Thymus (tissue), 11 donors: ENCODE results near the gene CACNA1B. TPM values are rescaled to one million over a fixed set of nuclear protein-coding genes. Genes with fewer than 3 reads are reported as not detected.

Experiments used
- DNase-seq, 9 donors: peaks; one replicate each; pipeline ENCODE4 v3.0.0-alpha.2; 2013; ENCODE audit warnings: low spot score in 9 of 9, low read depth in 6 of 9, missing footprints in 1 of 9
- H3K27ac ChIP-seq, 2 donors: one replicate each; pipeline ENCODE4 v1.5.1; 2013; ENCODE audit warnings: control low read depth in 1 of 2, low read depth in 1 of 2, low read length in 1 of 2, mild to moderate bottlenecking in 1 of 2, moderate library complexity in 1 of 2
- H3K27me3 ChIP-seq, 2 donors: one replicate each; pipeline ENCODE4 v1.5.1; 2013; ENCODE audit warnings: low read length in 1 of 2; ENCODE audit not compliant: control insufficient read depth in 2 of 2, insufficient read depth in 1 of 2
- H3K36me3 ChIP-seq, 2 donors: one replicate each; pipeline ENCODE4 v1.5.1; 2013; ENCODE audit warnings: low read length in 1 of 2, mild to moderate bottlenecking in 1 of 2, moderate library complexity in 1 of 2; ENCODE audit not compliant: control insufficient read depth in 2 of 2, insufficient read depth in 2 of 2
- H3K4me1 ChIP-seq, 2 donors: one replicate each; pipeline ENCODE4 v1.5.1; 2013; ENCODE audit warnings: low read length in 2 of 2; ENCODE audit not compliant: control insufficient read depth in 2 of 2, insufficient read depth in 2 of 2
- H3K4me3 ChIP-seq, 2 donors: one replicate each; pipeline ENCODE4 v1.5.1; 2013; ENCODE audit warnings: low read length in 2 of 2, control low read depth in 1 of 2, mild to moderate bottlenecking in 1 of 2
- H3K9me3 ChIP-seq, 2 donors: one replicate each; pipeline ENCODE4 v1.5.1; 2013; ENCODE audit warnings: low read length in 1 of 2, mild to moderate bottlenecking in 1 of 2; ENCODE audit not compliant: control insufficient read depth in 2 of 2, insufficient read depth in 1 of 2
- WGBS: extraction: QIAGEN DNeasy Blood & Tissue Kit; methylation state at CpG from one replicate; pipeline ENCODE4 v1.1.7; 2013; 5-methylcytosine and 5-hydroxymethylcytosine counted together
- polyA plus RNA-seq: library from polyadenylated mRNA; stranded (reverse); fragments of 200-250 nt; gene quantifications from one replicate; pipeline ENCODE4 v1.2.3, GENCODE V29; 2013
- total RNA-seq: library from RNA; stranded (reverse); fragments of 120-200 nt; gene quantifications from one replicate; pipeline ENCODE4 v1.2.4, GENCODE V29; 2013
- donor health status: healthy.

CACNA1B gene
- total and polyA plus RNA-seq, 2 donors: 0.11 to 1.1 TPM

DNA sequence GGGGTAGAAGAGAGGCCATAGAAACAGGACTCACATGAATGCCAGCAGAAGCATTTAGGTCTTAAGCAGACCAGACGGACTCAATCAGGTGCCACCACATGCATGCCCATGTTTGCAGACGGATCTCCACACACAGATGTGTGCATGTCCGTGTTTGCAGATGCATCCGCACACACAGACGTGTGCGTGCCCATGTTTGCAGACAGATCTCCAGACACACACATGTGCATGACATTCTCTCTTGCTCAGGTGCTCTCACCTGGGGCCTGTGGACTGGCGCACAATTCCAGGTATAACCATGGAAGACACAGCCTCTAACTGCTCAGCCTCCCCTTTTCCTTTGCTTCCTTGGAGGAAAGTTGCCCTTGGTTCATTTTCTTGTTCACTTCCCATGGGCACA is 148.3 kb downstream of the CACNA1B start:
- Histone ChIP-seq H3K27ac (no peak overlapping the region), H3K4me1 (no peaks in the 10 kb centered on the region), H3K36me3 (no peaks in the 10 kb centered on the region), H3K4me3 (no peak overlapping the region), H3K27me3 (peaks cover 38 to 50% of the 10 kb centered on the region in 2 donors), H3K9me3 (no peaks in the 10 kb centered on the region)
- no peak for DNase-seq
- WGBS: 89% methylated on average over 7 of the region's 7 CpGs

DNA sequence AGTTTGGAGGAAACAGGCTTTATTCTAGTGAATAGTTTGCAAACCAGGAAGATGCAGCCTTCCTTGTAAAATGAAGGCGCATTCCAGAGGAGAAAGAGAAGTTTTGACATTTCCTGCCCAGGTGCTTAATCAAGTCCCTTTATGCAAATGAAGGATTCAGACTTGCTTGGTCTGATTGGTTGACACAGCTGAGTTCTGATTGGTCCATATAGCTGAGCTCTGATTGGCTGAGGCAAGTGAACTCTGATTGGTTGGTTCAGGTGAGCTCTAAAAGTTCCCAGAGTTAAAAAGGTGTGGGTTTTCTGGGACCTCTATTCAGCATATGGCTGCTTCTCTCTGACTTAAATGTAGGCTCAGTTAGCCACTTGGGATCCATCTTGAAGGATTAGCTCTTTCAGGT is 151.0 kb downstream of the CACNA1B start:
- Histone ChIP-seq H3K27ac (no peak overlapping the region), H3K27me3 (peaks cover 17 to 26% of the 10 kb centered on the region in 2 donors), H3K4me1 (no peaks in the 10 kb centered on the region), H3K36me3 (no peaks in the 10 kb centered on the region), H3K9me3 (no peaks in the 10 kb centered on the region), H3K4me3 (no peak overlapping the region)
- WGBS: 98% methylated on average over 1 of the region's 1 CpG
- no peak for DNase-seq

DNA sequence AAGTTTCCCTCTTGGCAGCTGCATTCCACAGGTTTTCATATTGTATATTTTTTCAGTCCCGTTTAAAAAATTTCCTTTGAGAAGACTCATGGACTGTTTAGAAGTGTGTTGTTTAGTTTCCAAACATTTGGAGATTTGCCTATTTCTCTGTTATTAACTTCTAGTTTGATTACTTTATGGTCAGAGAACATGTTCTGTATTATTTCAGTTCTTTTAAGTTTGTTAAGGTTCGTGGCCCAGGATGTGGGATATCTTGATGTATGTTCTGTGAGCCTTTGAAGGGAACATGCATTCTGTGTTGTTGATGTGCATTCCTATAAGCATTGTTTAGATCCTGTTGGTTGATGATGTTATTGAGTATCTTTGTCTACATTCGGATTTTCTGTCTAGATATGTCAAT is 153.6 kb downstream of the CACNA1B start:
- H3K36me3 ChIP-seq: no peaks in the 10 kb centered on the region
- H3K27me3 ChIP-seq: peaks cover 0 to under 1% of the 10 kb centered on the region in 2 donors
- no peak overlapping the region for H3K4me3 ChIP-seq
- no peaks in the 10 kb centered on the region for H3K9me3 ChIP-seq
- no peak overlapping the region for H3K27ac ChIP-seq
- DNase-seq: no peak
- H3K4me1 ChIP-seq: no peaks in the 10 kb centered on the region
- WGBS: 86% methylated on average over 3 of the region's 3 CpGs

DNA sequence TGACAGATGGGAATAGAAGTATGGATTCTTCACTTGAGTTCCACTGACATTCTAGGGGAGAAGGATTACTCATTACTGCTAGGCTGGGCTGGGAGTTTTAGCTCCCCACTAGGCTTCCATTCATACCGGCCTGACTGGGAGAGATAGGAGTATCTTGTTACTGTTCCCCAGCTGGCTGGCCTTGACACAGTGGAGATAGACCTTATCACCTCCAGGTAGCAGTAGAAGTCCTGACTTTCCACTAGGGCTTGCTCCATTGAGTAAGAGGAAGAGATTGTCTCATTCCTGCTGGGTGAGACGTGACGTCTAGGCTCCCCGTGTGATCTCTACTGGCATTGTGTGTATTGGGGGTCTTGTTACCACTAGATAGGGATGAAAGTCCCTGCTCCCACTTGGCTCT is 156.4 kb downstream of the CACNA1B start:
- Histone ChIP-seq H3K27ac (no peak overlapping the region), H3K4me1 (no peaks in the 10 kb centered on the region), H3K4me3 (no peak overlapping the region), H3K27me3 (peaks cover 0 to 2% of the 10 kb centered on the region in 2 donors), H3K9me3 (no peaks in the 10 kb centered on the region), H3K36me3 (no peaks in the 10 kb centered on the region)
- WGBS: 93% methylated on average over 4 of the region's 4 CpGs
- DNase-seq: no peak

DNA sequence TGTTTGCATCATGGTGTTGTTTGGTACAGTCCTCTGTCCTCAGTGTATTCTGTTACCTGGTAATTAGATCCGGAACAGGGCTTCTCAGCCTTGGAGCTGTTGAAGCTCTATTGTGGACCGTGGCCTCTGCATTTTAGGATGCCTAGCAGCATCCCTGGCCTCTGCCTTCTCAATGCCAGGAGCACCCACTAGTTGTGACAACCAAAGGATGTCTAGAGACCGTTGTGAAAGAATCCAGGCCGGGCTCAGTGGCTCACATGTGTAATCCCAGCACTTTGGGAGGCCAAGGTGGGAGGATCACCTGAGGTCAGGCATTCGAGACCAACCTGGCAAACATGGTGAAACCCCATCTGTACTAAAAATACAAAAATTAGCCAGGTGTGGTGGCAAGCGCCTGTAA is 159.6 kb downstream of the CACNA1B start:
- 89% methylated on average over 6 of the region's 6 CpGs for WGBS
- no peaks in the 10 kb centered on the region for H3K36me3 ChIP-seq
- no peaks in the 10 kb centered on the region for H3K9me3 ChIP-seq
- H3K27ac ChIP-seq: no peak overlapping the region
- no peak for DNase-seq
- H3K4me1 ChIP-seq: no peaks in the 10 kb centered on the region
- no peak overlapping the region for H3K4me3 ChIP-seq
- H3K27me3 ChIP-seq: peaks cover 0 to 2% of the 10 kb centered on the region in 2 donors

DNA sequence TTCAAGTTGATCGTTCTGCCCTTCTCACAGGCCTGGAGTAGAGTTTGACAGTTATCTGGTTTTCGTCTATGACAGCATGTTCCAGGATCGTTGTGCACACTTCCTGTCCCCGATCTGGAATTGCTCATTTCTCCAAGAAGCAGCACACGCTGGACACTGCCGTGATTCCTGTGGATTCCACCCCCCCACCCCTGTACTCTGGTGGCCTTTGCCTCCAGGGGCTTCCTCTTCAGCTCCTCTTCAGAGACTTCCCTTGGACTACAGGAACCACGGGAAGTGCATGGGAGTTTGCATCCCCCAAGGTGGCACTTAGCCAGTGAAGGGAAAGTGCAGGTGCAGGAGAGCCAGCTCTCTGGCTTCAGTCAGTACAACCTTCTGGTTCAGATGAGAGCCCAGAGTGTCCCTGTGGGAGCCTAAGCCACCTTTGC is 160.7 kb downstream of the CACNA1B start:
- Histone ChIP-seq H3K27me3 (peaks cover 0 to 2% of the 10 kb centered on the region in 2 donors), H3K36me3 (no peaks in the 10 kb centered on the region), H3K4me3 (no peak overlapping the region), H3K27ac (no peak overlapping the region), H3K4me1 (no peaks in the 10 kb centered on the region), H3K9me3 (no peaks in the 10 kb centered on the region)
- DNase-seq: no peak
- 69% methylated on average over 7 of the region's 7 CpGs for WGBS

DNA sequence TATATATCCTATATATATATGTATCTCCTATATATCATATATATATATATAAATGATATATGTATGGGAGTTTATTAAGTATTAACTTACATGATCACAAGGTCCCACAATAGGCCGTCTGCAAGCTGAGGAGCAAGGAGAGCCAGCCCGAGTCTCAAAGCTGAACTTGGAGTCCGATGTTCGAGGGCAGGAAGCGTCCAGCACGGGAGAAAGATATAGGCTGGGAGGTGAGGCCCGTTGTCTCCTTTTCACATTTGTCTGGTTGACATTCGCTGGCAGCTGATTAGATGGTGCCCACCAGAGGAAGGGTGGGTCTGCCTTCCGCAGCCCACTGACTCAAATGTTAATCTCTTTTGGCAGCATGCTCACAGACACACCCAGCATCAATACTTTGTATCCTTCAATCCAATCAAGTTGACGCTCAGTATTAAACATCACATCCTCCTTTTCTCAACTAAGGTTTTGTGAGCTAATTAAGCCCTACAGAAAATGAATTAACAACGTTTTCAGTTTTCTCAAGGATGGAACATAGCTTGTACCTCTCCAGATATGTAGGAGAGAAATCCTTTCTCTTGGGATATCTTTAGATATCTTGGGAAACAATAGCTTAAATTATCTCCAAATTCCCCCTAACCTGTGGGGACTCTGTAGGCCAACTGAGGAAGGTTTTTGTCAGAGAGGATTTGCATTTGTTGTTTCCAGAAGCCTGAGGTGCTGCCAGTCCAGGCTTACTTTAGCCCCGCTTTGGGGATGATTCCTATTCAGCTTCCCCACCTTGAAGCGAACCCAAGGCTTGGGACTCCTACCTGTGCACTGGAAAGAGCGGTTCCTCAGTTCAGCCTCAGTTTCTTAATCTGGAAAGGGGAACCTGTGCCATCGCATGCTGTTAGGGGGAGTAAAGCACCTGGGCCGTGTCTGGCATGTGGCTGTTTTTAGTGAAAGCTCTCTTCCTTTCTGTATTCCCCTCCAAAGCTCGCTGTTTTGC is 163.2 kb downstream of the CACNA1B start:
- DNase-seq: no peak
- Histone ChIP-seq H3K27me3 (peaks cover 0 to 2% of the 10 kb centered on the region in 2 donors), H3K9me3 (no peaks in the 10 kb centered on the region), H3K4me3 (no peak overlapping the region), H3K36me3 (no peaks in the 10 kb centered on the region), H3K4me1 (no peaks in the 10 kb centered on the region), H3K27ac (no peak overlapping the region)
- 93% methylated on average over 17 of the region's 17 CpGs for WGBS

DNA sequence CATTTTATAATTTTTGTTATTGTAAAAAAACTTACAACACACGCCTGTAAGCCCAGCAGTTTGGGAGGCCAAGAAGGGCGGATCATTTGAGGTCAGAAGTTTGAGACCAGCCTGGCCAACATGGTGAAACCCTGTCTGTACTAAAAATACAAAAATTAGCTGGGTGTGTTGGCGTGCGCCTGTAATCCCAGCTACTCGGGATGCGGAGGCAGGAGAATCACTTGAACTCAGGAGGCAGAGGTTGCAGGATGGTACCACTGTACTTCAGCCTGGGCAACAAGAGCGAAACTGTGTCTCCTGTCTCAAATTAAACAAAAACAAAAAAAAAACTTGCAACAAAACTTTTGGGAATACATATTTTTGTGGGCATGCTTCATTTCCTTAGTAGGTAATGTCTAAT is 164.6 kb downstream of the CACNA1B start:
- Histone ChIP-seq H3K27ac (no peak overlapping the region), H3K4me1 (no peaks in the 10 kb centered on the region), H3K36me3 (no peaks in the 10 kb centered on the region), H3K27me3 (peaks cover 0 to 2% of the 10 kb centered on the region in 2 donors), H3K9me3 (no peaks in the 10 kb centered on the region), H3K4me3 (no peak overlapping the region)
- no peak for DNase-seq
- 96% methylated on average over 7 of the region's 7 CpGs for WGBS

DNA sequence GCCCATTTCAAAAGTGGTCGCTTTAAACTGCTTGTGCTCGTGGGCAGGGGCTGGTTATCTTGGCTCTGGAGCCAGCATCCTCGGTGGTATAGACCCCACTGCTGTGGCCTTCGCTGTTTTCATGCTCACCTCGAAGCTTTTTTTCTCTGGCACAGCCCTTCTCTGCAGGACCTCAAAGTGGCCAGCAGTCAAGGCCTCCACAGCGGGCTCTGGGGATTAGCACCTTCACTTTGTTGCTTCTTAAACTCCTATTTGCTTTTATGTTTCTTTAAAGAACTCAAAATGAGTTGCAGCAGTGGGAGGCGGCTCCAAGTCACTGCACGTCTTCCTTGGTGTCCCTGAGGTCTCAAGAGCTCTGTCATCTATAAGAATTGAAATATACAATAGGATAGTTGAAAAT is 165.1 kb downstream of the CACNA1B start:
- Histone ChIP-seq H3K4me1 (no peaks in the 10 kb centered on the region), H3K27me3 (peaks cover 0 to 2% of the 10 kb centered on the region in 2 donors), H3K36me3 (no peaks in the 10 kb centered on the region), H3K9me3 (no peaks in the 10 kb centered on the region), H3K27ac (no peak overlapping the region), H3K4me3 (no peak overlapping the region)
- DNase-seq: no peak
- 82% methylated on average over 8 of the region's 8 CpGs for WGBS
